ENCODE measurements around the gene KDM1A. TPM values are rescaled to one million over a fixed set of nuclear protein-coding genes. Genes with fewer than 3 reads are reported as not detected.

Gene KDM1A
- total and polyA plus RNA-seq, 9 of the 15 experiments (the other 6 are each of a cell fraction or from before 2014, with no cell fraction given) = 59.2 to 181 (median 168) TPM

DNA sequence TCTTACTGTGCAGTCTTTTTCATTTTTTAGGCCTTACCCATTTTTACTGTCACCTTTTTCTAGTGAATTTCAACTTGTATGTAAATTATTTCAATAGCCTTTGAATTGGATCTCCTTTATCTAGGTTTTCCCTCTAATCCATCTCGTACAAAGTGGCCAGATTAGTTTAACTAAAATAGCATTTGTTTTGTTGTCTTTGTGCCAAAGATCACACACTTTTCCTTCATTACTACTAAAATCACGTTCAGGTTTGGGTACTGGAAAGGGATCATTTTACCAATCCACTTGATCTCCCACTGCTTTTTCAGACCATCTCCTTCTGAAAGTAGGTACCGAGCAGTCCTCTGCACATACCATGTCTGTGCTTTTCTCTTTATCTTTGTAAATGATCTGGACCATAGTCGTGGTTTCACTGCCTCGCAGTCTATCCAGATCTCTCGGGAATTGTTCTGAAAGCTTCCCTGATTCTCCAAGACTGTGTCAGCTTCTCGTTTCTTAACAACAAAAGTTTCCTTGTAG, 20.1 kb downstream of the KDM1A start:
- H3K9me3 ChIP-seq (replicated peaks; ENCODE audit: control insufficient read depth, insufficient read depth, low read depth, low read length) = no peaks in the 10 kb centered on the region
- CTCF ChIA-PET (ENCODE audit: low intra/inter-chr PET ratio) = no interaction called here
- in situ Hi-C loops (cut with MboI) = no loop called here
- DNase-seq (ENCODE audit: extremely low read depth in 1 of 4, low spot score in 3 of 4) (no peak), ATAC-seq (peak; percentile 50; the same call in 2 of the 3 replicates), FAIRE-seq (no peak)
- H3K9me1 ChIP-seq (ENCODE audit: control insufficient read depth, insufficient read depth, low read length) = no peaks in the 10 kb centered on the region
- intact Hi-C loops (cut with micrococcal nuclease) = no loop called here
- H3K27ac ChIP-seq (ENCODE audit: extremely low read depth, low read depth, low read length) = no peak overlapping the region
- H3K9ac ChIP-seq (ENCODE audit: insufficient read depth in 1 of 2, low read depth in 2 of 2, low read length in 2 of 2) = no peak overlapping the region
- no peak overlapping the region for H3K4me2 ChIP-seq (ENCODE audit: insufficient read depth, low read length)
- no TSS peak for BruUV-seq (replicated peaks)
- peaks cover 5% of the 10 kb centered on the region; the same call in 1 of the 2 replicates for H4K20me1 ChIP-seq (replicated peaks; ENCODE audit: control insufficient read depth, insufficient read depth, low read length)
- WGBS (ENCODE audit: insufficient coverage, low coverage, missing lambda C conversion rate) = 40% methylated on average over 7 of the region's 7 CpGs
- POLR2A ChIA-PET = interaction anchor here (0.9 kb wide), 1 partner anchor 11 kb away, joined by 3 read pairs; no protein-coding TSS in a partner anchor
- 0 out of 5 replicates have a peak, but pooled peaks cover 0 to 7% of the 10 kb centered on the region in 2 experiments for H3K4me1 ChIP-seq (replicated peaks in 1 of 2; ENCODE audit: control insufficient read depth in 2 of 2, insufficient read depth in 2 of 2, low read length in 2 of 2)
- no peaks in the 10 kb centered on the region for H3K27me3 ChIP-seq (ENCODE audit: control insufficient read depth in 2 of 2, insufficient read depth in 2 of 2, low read length in 2 of 2)
- no peak overlapping the region for H3K4me3 ChIP-seq
- peaks cover 93% of the 10 kb centered on the region for H3K79me2 ChIP-seq (ENCODE audit: control insufficient read depth, insufficient read depth, low read length)
- H3K36me3 ChIP-seq (ENCODE audit: control insufficient read depth, insufficient read depth, low read length) = peaks cover 27% of the 10 kb centered on the region; the same call in 2 of the 3 replicates
- TF ChIP-seq ZNF77 (CRISPR knock-in tag; IDR thresholded peaks at IDR 0.05) = no peak
- TF ChIP-seq TOE1 (IDR thresholded peaks at IDR 0.05; ENCODE audit: borderline replicate concordance) = no peak
- TF ChIP-seq TOE1 (CRISPR knock-in tag; IDR thresholded peaks at IDR 0.05; ENCODE audit: borderline replicate concordance, low read depth) = no peak
- TF ChIP-seq ZFPM2 (CRISPR knock-in tag; IDR thresholded peaks at IDR 0.05) = no peak
- TF ChIP-seq, protein P1, sequence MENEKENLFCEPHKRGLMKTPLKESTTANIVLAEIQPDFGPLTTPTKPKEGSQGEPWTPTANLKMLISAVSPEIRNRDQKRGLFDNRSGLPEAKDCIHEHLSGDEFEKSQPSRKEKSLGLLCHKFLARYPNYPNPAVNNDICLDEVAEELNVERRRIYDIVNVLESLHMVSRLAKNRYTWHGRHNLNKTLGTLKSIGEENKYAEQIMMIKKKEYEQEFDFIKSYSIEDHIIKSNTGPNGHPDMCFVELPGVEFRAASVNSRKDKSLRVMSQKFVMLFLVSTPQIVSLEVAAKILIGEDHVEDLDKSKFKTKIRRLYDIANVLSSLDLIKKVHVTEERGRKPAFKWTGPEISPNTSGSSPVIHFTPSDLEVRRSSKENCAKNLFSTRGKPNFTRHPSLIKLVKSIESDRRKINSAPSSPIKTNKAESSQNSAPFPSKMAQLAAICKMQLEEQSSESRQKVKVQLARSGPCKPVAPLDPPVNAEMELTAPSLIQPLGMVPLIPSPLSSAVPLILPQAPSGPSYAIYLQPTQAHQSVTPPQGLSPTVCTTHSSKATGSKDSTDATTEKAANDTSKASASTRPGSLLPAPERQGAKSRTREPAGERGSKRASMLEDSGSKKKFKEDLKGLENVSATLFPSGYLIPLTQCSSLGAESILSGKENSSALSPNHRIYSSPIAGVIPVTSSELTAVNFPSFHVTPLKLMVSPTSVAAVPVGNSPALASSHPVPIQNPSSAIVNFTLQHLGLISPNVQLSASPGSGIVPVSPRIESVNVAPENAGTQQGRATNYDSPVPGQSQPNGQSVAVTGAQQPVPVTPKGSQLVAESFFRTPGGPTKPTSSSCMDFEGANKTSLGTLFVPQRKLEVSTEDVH (IDR thresholded peaks at IDR 0.05; ENCODE audit: low read depth, partially characterized antibody) = no peak
- no peak for TF ChIP-seq ETS2 (tag; IDR thresholded peaks at IDR 0.05; ENCODE audit: borderline replicate concordance, poor library complexity, severe bottlenecking)
- no peak overlapping the region for H2AFZ ChIP-seq (ENCODE audit: low read depth, low read length)

Measured in K562 (cell line).